Central memory CD4-positive, alpha-beta T cell (primary cell): ENCODE results near the gene SORD.
A peak's percentile ranks its signal among the peaks of the same experiment; 100 is the strongest.
"Not testable (repeated sequence)": the region's sequence is repeated elsewhere in the genome, so short reads cannot be mapped to it uniquely, and the experiment has no call there.

Experiments used
- DNase-seq: peaks from one replicate; pipeline ENCODE4 v3.0.0; 2022

Gene SORD

DNA sequence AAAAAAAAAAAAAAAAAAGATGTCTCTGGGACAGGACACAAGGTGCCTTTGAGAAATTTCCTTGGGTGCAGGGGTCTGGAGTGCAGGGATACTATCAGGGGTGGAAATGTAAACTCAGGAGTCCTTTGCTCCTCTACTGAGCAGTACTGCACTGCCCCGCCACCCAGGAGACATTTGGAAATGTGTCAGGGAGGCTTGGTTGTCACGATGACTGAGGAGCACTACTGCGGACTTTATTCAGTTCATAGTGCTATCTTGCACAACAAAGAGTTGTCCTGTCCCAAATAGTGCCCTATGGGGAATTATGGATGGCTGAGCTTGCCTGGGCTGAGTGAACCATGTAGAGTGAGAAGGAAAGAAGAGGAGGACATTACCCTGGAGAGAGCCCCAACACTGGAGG lies 2.6 kb downstream of the SORD start:
- not testable (repeated sequence) for DNase-seq

DNA sequence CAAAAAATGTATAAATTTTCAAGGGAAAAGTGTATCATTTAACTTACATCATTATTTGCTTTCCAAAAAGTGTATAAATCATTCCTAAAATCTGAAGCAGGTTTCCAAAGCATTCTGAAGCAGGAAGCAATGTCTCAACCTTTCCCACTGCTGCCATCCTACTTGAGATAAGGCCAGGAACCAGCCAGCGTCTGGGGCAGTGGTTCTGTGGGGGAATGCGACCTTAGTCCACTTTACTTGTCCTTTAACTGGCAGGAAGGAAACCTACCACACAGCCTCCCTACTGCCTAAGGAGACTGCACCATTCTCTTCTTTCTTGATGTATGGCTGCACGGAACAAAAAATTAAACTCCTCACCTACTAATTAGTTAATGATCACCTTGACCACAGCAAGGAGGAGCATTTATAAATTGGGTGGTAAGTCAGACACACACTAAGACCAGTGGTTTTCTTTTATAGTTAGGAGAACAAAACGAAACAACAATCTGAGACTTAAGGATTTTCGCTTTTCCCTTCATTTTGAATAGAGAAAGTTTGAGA lies 3.7 kb downstream of the SORD start:
- DNase-seq: no peak

DNA sequence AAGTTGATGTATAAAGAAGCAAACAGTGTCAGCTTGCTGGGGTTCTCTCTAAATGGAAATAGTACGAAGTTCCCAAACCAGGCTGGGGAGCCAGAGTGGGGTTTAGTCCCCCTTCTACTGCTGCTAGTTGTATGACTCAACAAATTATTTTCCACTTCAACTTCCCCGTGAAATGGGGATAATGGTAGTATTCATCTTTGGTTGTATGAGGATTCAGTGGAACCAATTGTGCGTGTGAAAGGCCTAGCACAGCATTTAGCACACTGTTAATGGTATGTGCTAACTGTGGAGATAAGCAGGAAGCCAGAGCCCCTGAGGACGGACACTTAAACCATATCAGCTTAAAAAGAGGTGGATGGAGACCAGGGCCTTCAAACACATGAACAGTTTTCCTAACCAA lies 4.2 kb downstream of the SORD start:
- no peak for DNase-seq

DNA sequence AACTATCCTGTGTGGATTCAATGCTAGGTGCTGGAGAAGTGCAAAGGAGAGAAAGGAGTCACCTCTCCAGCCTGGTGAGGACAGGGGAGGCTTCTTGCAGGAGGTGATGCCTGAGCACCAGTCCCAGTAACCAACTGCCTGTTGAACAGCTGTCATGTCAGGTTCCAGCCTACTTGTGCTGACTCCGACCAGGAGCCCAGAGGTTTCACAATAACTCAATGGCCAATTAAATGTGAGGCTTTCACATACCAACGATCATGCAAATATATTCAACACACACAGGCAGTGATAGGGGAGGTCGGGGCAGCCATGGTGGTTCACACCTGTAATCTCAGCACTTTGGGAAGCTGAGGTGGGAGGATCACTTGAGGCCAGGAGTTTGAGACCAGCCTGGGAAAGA lies 7.7 kb downstream of the SORD start:
- no peak for DNase-seq

DNA sequence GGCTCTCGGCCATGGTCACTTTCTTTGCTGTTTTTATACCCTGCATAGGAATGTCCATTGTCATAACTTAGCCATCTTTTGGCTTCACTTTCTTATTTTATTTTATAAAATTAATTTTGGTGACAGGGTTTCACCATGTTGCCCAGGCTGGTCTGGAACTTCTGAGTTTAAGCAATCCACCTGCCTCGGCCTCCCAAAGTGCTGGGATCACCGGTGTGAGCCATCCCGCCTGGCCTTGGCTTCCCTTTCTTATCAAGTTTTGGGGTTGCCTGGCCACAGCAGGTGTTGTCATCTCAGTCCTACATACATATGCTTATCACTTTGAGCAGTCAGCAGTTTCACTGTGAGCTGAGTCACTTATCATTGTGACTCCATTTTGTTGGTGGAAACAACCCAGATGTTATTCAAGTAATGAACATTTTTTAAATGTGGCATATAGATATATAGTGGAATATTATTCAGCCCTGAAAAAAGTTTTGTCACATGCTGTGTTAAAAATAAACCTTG lies 8.6 kb downstream of the SORD start:
- DNase-seq: not testable (repeated sequence)

DNA sequence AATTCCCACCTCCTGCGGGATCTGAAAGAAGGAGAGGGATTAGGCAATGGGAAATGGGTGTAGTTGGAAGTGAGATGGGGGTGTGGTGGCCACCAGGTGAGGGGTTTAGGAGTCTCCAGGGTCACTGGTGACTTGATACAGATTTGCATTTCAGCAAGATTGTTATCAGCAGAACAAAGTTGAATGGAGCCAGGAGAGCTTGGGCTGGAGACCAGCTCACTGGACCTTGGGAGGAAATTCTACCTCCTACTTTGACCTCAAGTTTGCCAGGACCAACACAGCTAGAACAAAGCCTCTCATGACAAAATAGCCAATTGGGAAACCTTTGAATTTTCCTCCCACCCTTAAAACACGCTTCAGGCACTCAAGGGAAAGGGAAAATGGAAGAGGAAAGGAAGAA lies 9.5 kb downstream of the SORD start:
- not testable (repeated sequence) for DNase-seq

DNA sequence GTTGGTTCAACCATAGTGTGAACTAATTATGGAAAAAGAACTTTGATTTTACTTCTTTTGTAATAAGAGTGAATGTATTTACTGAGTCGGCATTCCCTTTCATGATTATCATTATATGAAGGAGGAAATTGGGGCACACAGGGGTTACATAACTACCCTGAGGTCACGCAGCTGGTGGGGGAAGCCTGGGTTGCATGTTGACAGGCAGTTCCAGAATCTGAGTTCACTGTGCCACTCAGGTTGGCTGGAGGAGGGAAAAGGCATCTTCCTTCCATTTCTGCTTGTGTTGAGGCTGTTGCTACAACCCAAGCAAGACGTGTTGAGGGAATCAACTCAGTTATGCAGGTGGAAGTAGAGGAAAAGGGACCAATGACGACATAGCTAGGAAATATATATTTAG lies 11.1 kb downstream of the SORD start:
- not testable (repeated sequence) for DNase-seq

DNA sequence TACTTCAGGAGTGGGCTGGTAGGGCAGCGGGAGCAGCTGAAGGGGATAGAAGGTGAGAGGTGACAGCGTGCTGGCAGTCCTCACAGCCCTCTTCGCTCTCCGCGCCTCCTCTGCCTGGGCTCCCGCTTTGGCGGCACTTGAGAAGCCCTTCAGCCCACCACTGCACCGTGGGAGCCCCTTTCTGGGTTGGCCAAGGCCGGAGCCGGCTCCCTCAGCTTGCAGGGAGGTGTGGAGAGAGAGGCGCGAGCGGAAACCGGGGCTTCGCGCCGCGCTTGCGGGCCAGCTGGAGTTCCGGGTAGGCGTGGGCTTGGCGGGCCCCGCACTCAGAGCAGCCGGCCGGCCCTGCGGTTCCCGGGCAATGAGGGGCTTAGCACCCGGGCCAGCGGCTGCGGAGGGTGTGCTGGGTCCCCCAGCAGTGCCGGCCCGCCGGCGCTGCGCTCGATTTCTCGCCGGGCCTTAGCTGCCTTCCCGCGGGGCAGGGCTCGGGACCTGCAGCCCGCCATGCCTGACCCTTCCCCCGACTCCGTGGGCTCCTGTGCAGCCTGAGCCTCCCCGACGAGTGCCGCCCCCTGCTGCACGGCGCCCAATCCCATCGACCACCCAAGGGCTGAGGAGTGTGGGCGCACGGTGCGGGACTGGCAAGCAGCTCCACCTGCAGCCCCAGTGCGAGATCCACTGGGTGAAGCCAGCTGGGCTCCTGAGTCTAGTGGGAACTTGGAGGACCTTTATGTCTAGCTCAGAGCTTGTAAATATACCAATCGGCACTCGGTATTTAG lies 11.8 kb downstream of the SORD start:
- not testable (repeated sequence) for DNase-seq

DNA sequence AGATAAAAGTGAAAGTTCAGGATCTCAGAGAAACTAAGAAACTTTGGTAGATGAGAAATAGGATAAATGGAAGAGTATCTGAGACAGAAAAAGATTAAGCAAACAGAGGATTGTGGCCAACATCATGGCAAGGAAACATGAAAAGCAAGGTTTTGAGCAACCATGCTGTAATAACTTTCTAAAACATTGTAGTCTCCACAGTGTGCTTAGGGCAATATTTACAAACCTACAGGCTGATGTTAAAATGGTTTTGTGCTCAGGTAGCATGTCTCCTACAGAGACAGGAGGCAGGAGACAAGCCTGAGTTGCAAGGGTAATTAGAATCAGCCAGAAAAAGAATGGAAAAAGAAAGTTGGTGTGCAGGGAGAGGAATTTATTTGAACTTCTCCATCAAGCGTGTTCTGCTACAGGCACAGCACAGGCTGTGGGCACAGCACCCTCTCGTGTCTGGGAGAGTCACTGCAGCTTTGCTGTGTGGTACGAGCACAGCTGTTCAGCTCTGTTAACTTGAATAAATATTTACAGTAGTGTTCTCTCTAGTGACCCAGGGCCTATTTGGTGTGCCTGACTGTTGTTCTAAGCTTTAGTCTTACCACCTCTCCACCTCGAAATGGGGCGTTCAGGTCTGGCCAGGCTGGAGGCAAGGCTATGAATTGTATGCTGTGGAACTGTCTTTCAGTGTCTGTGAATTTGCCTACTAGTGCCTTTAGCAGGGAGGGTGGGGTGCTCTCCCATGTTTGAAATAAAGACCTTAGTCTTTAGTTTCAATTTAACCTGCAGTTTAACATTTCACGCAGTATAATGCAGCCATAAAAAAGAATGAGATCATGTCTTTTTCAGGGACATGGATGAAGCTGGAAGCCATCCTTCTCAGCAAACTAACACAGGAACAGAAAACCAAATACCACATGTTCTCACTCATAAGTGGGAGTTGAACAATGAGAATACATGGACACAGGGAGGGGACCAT lies 14.1 kb downstream of the SORD start:
- DNase-seq: peak; percentile 50

DNA sequence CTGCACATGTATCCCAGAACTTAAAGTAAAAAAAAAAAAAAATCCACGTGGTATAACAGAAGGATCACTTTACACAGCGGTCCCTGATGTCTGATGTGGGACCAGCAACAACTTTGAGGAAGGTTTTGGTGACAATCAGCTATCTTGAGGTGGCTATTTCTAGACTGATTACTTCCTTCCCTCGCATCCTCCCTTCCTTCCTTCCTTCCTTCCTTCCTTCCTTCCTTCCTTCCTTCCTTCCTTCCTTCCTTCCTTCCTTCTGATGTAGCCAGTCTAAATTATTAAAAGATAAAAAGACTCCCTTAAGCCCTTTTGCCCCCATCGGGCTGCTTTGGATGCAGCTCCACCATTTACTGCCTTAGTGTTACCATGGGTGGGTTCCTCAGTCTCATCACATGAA lies 14.9 kb downstream of the SORD start:
- DNase-seq: no peak

DNA sequence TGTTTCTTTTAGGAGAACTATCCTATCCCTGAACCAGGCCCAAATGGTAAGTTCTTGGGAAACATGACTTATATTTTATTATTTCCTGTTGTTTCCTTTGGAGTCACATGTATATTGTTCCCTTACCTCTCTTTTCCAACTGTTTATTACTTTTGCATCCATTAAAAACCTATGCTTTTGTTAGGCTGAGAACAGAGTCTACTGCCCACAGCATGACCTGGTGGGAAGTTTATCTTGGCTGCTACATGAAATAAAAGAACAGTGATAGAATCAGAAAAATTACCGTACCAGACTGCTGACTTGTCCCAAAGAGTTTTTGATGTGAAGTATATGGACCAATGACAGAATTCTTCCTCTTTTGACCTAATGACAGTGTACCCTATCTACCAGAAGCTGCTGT lies 17.4 kb downstream of the SORD start:
- not testable (repeated sequence) for DNase-seq

DNA sequence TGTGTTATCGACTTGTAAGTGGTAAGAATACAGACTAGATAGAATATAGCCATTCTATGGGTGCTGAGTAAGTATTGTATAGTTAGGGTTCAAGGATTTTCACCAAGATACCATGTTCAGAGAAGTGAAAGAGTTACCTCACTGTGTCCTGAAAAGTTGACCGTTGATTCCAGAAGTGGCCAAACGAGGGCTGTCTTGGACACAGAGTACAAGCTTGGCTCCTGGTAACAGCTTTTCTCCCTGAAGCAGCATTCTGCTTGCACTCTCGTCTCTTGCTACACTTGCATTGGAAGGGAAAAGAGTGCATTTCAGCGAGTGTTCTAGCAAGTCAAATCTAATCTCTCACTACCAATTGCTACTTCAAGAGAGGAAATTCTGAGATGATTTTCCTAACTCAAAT lies 18.5 kb downstream of the SORD start:
- not testable (repeated sequence) for DNase-seq

DNA sequence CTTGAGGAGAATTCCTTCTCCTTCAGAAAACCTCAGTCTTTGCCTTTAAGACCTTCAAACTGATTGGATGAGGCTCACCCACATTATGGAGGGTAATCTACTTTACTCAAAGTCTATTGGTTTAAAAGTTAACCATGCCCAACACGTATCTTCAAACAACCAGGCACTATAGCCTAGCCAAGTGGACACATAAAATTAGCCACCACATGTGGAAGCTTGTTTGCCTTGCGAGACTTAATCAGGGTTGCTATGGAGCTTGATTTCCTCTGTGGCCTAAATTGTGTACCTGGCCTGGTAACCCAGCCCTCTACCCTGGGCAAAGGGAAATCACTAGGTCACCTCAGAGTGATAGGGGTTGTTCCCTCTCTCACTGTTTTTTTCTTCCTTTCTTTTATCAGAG lies 19.9 kb downstream of the SORD start:
- DNase-seq: not testable (repeated sequence)

DNA sequence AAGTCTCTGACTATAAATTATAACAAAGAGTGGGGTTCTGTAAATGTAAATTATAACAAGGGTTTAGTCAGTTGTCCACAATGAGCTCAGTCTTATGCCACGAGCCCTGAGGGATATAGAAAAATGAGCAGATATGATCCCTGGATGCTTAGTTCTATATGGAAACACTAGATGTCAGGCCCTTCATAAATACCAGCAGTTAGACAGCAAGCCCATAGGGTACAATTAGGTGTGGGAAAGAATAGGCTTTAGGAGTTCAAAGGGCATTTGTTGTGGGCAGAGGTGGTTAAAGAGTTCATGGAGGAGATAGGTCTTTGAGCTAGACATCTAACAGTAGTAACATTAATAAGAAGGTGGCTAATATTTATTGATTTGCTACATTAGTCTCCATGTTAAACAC lies 21.3 kb downstream of the SORD start:
- not testable (repeated sequence) for DNase-seq

DNA sequence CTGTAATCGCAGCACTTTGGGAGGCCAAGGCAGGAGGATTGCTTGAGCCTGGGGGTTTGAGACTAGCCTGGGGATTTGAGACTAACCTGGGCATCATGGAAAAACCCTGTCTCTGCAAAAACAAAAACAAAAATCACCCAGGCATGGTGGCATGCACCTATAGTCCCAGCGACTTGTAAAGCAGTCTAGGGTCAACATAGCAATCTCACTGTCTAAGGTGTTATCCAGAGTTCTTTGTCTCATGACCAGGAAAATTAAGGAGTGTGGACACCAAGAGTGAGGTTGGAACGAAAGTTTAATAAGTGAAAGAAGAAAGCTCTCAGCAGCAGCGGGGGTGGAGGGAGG lies 25.4 kb downstream of the SORD start:
- DNase-seq: not testable (repeated sequence)

DNA sequence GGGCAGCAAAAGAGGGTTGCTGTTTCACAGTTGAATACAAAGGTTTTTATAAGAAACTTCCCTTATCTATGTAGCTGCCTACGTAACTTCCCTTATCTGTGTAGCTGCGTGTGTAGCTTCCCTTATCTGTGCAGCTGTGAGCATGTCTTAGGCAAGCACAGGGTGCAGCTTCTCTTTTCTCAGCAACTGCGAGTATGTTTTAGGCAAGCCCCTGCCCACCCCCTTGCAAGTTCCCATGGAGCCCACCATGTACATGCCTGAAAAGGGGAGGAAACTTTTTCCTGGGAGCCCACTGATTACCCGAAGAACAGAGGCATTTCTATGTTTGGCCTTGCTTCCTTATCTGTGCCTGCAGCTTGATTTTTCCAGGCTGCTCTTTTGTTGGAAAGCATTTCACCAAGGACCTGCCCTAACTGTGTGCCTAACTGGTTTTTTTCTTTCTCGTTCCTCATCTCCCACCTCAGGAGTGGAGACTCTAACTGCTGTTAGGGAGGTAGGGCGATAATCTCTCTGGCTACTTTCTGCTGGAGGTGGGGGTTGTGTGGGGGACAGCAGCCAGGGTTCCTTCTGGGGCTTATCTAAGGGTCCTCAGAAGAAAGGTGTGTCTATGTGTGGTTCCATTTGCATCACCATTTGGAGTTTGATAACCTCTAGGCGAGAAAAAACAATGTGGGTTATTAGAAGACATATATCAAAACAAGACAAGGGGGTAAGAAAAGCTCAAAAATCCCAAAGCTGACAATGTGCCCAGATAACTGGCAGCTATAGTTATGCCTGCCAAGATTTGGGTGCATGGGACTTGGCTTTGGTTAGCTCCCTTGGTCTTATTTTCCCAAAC lies 26.0 kb downstream of the SORD start:
- no peak for DNase-seq

DNA sequence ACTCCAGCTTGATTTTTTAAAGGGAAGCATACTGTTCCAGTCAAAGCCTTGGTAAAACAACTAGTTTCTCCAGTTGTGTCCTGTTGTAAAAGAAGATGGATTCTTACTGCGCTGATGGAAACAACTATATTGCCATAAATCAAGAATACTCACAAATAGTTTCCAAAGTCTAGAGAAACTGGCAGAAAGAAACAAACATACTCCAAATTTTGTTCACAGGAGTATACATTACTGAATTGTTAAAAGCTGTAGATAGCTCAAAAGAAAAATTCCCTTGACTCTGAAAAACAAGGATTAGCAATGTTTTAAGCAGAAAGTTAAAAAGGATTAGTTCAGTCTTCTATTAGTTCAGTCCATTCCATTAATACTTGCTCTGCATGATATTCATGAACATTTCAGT lies 27.6 kb downstream of the SORD start:
- DNase-seq: no peak

DNA sequence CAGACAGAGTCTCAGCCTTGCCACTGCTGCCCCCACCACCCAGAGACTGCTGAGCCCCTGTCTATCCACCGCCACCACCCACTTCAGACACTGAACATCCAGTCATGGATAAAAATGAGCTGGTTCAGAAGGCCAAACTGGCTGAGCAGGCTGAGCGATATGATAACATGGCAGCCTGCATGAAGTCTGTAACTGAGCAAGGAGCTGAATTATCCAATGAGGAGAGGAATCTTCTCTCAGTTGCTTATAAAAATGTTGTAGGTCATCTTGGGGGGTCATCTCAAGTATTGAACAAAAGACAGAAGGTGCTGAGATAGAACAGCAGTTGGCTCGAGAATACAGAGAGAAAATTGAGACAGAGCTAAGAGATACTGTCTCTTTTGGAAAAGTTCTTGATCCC lies 29.7 kb downstream of the SORD start:
- not testable (repeated sequence) for DNase-seq

DNA sequence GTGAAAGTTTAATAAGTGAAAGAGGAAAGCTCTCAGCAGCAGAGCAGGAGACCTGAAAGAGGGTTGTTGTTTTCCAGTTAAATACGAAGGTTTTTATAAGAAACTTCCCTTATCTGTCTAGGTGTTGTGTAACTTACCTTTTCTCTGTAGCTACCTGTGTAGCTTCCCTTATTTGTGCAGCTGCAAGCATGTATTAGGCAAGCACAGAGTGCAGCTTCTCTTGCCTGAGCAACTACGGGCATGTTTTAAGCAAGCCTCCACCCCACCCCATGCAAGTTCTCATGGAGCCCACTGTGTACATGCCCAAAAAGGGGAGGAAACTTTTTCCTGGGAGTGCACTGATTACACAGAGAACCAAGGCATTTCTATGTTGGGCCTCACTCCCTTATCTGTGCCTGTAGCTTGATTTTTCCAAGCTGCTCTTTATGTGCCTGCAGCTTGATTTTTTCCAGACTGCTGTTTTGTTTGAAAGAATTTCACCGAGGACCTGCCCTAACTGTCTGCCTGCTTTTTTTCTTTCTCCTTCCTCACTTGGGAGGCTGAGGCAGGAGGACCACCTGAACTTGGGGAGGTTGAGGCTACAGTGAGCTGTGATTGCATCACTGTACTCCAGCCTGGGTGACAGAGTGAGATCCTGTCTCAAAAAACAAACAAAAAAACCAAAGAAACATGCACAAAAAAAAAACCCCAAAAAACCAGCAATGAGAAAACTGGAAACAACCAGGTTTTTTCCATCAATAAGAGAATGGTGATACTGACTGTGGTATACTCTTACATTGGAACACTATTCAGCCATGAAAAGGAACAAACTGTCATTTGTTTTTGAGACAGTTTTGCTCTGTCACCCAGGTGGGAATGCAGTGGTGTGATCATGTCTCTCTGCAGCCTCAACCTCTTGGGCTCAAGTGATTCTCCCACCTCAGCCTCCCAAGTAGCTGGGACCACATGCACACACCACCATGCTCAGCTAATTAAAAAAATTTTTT lies 36.0 kb downstream of the SORD start:
- not testable (repeated sequence) for DNase-seq

DNA sequence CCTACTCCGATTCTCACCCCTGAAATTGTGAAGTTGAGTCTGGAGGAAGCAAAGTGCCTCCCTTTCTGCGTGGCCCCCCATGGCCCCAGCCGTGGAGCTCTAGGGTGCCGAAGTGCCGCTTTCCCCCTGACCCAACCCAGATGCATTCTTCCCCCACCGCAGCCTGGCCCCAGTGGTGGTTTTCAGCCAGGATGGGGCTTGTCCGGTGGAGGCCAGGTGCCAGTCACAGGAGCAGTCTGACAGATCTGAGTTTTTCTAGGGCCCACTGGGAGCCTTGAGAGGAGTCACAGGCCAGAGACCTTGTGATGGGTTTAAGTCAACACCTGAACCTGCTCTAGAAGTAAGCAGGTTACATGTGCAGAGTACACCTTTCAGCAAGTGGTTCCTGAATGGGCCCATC lies 39.3 kb downstream of the SORD start:
- not testable (repeated sequence) for DNase-seq

DNA sequence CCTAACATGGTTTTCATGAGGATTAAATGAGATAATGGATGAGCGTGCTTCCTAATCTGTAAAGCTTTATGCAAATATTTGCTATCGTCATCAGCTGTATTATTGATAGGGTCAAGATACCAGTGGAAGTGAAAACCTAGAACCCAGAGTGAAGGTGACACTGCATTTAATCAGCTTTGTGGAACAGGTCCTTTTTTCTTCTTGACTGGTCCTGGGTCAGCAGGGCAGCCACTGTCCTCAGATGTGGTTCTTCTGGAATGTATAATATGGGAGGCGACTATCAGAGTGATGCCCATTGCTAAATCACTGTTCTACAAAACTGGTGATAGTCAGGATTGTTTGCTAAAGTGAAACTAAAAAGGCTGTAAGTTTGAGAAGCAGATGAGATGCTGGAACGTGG lies 41.4 kb downstream of the SORD start:
- no peak for DNase-seq
